GM18502 (cell line): Measurements from ENCODE around the gene DEGS2.

Source experiments
- ATAC-seq: cut with Tn5 transposase; IDR thresholded peaks from one replicate; pipeline ENCODE4 v1.9.1; 2021; ENCODE audit warnings: mild to moderate bottlenecking; ENCODE audit not compliant: unreplicated experiment, poor library complexity

DEGS2 gene

GRCh38 chr14:100102156-100102785 is 57.2 kb downstream of the DEGS2 start:
- no peak for ATAC-seq

GRCh38 chr14:100100032-100100703 is 59.3 kb downstream of the DEGS2 start:
- no peak for ATAC-seq

- no peak for ATAC-seq
These were observed 61.3 kb downstream of the DEGS2 start for GRCh38 chr14:100098171-100098570.

- no peak for ATAC-seq
These were observed 62.8 kb downstream of the DEGS2 start for GRCh38 chr14:100096656-100097055.
